H9 (cell line): ENCODE results near the gene CTRL. TPM values are rescaled to one million over a fixed set of nuclear protein-coding genes. Genes with fewer than 3 reads are reported as not detected.

Experiments used
- DNase-seq: peaks from one replicate; pipeline ENCODE4 v3.0.0-alpha.2; 2017
- H2AFZ ChIP-seq: one replicate; pipeline ENCODE4 v1.6.1; 2013; ENCODE audit warnings: mild to moderate bottlenecking, low read length, control low read depth, moderate library complexity
- H2AK5ac ChIP-seq: 2 replicates; pipeline ENCODE4 v1.6.1; 2013; ENCODE audit warnings: low read length, control low read depth, mixed read lengths; ENCODE audit not compliant: insufficient read length
- H2BK120ac ChIP-seq: one replicate; pipeline ENCODE4 v1.6.1; 2013; ENCODE audit warnings: low read depth, mild to moderate bottlenecking, low read length, control low read depth, inconsistent platforms; ENCODE audit not compliant: poor library complexity, severe bottlenecking
- H2BK12ac ChIP-seq: 2 replicates; pipeline ENCODE4 v1.6.1; 2013; ENCODE audit warnings: low read length, control low read depth, mixed read lengths, low read depth; ENCODE audit not compliant: insufficient read length
- H2BK15ac ChIP-seq: 2 replicates; pipeline ENCODE4 v1.6.1; 2013; ENCODE audit warnings: low read depth, low read length, control low read depth
- H2BK20ac ChIP-seq: one replicate; pipeline ENCODE4 v1.6.1; 2013; ENCODE audit warnings: low read depth, mild to moderate bottlenecking, low read length, control low read depth, inconsistent platforms; ENCODE audit not compliant: poor library complexity, severe bottlenecking
- H2BK5ac ChIP-seq: 2 replicates; pipeline ENCODE4 v1.6.1; 2013; ENCODE audit warnings: low read length, control low read depth, mixed read lengths; ENCODE audit not compliant: insufficient read length
- H3K14ac ChIP-seq: 2 replicates; pipeline ENCODE4 v1.6.1; 2013; ENCODE audit warnings: low read length, control low read depth; ENCODE audit not compliant: insufficient read depth
- H3K18ac ChIP-seq: 2 replicates; pipeline ENCODE4 v1.6.1; 2013; ENCODE audit warnings: low read depth, mild to moderate bottlenecking, mixed read lengths, low read length, control low read depth; ENCODE audit not compliant: insufficient read length
- H3K23ac ChIP-seq: 2 replicates; pipeline ENCODE4 v1.6.1; 2013; ENCODE audit warnings: low read length, control low read depth, mixed read lengths, low read depth; ENCODE audit not compliant: insufficient read length
- H3K23me2 ChIP-seq: 2 replicates; pipeline ENCODE4 v1.6.1; 2013; ENCODE audit warnings: low read depth, mild to moderate bottlenecking, mixed read lengths, low read length, control low read depth; ENCODE audit not compliant: insufficient read length, poor library complexity, severe bottlenecking
- H3K27ac ChIP-seq: 2 replicates; pipeline ENCODE4 v1.5.1; 2013; ENCODE audit warnings: low read length, control low read depth, mixed read lengths, low read depth; ENCODE audit not compliant: insufficient read length
- H3K27me3 ChIP-seq: 2 replicates; pipeline ENCODE4 v1.6.1; 2013; ENCODE audit warnings: low read length, control low read depth, inconsistent platforms; ENCODE audit not compliant: insufficient read depth
- H3K4ac ChIP-seq: 2 replicates; pipeline ENCODE4 v1.6.1; 2013; ENCODE audit warnings: low read depth, mild to moderate bottlenecking, control low read depth, inconsistent platforms, low read length, moderate library complexity
- H3K4me1 ChIP-seq: 2 replicates; pipeline ENCODE4 v1.6.1; 2013; ENCODE audit warnings: low read length, control low read depth, inconsistent platforms; ENCODE audit not compliant: insufficient read depth
- H3K4me2 ChIP-seq: 2 replicates; pipeline ENCODE4 v1.6.1; 2013; ENCODE audit warnings: low read length, control low read depth, mixed read lengths; ENCODE audit not compliant: insufficient read length, insufficient read depth
- H3K56ac ChIP-seq: 2 replicates; pipeline ENCODE4 v1.6.1; 2013; ENCODE audit warnings: low read depth, mild to moderate bottlenecking, mixed read lengths, low read length, control low read depth; ENCODE audit not compliant: insufficient read length
- H3K79me1 ChIP-seq: 2 replicates; pipeline ENCODE4 v1.6.1; 2013; ENCODE audit warnings: low read depth, mild to moderate bottlenecking, moderate library complexity, low read length, control low read depth, inconsistent platforms; ENCODE audit not compliant: insufficient read depth, poor library complexity, severe bottlenecking
- H3K79me2 ChIP-seq: 2 replicates; pipeline ENCODE4 v1.6.1; 2013; ENCODE audit warnings: low read length, control low read depth, inconsistent platforms; ENCODE audit not compliant: insufficient read depth
- H3K9ac ChIP-seq: 2 replicates; pipeline ENCODE4 v1.6.1; 2013; ENCODE audit warnings: low read length, control low read depth, mixed read lengths; ENCODE audit not compliant: insufficient read length; ENCODE audit errors: extremely low read depth
- H3K9me3 ChIP-seq: one replicate; pipeline ENCODE4 v1.6.1; 2013; ENCODE audit warnings: low read depth, low read length, inconsistent platforms; ENCODE audit not compliant: control insufficient read depth
- H3T11ph ChIP-seq: one replicate; pipeline ENCODE4 v1.6.1; 2013; ENCODE audit warnings: mild to moderate bottlenecking, low read length, control low read depth, inconsistent platforms
- H4K20me1 ChIP-seq: one replicate; pipeline ENCODE4 v1.6.1; 2013; ENCODE audit not compliant: control insufficient read depth, insufficient read length, insufficient read depth
- H4K5ac ChIP-seq: 2 replicates; pipeline ENCODE4 v1.6.1; 2013; ENCODE audit warnings: low read depth, mild to moderate bottlenecking, mixed read lengths, low read length, control low read depth; ENCODE audit not compliant: insufficient read length
- H4K8ac ChIP-seq: replicated peaks from 2 replicates; pipeline ENCODE4 v1.6.1; 2013; ENCODE audit warnings: low read length, control low read depth, mixed read lengths, low read depth; ENCODE audit not compliant: insufficient read length
- H4K91ac ChIP-seq: 2 replicates; pipeline ENCODE4 v1.6.1; 2013; ENCODE audit warnings: low read depth, mild to moderate bottlenecking, moderate library complexity, mixed read lengths, low read length, control low read depth; ENCODE audit not compliant: insufficient read length
- H3K27ac Mint-ChIP-seq, 3 experiments: 2 replicates in 2 of 3; 3 replicates in 1 of 3; pipeline ENCODE4 v1.8.0; 2020 to 2021; ENCODE audit warnings: mixed read lengths in 3 of 3, mild to moderate bottlenecking in 1 of 3, moderate library complexity in 1 of 3
- H3K27me3 Mint-ChIP-seq: 2 replicates; pipeline ENCODE4 v1.8.0; 2021; ENCODE audit warnings: low read depth, mild to moderate bottlenecking, moderate library complexity, mixed read lengths
- H3K36me3 Mint-ChIP-seq, 3 experiments: 2 replicates in 2 of 3; 3 replicates in 1 of 3; pipeline ENCODE4 v1.8.0; 2020 to 2021; ENCODE audit warnings: low read depth in 3 of 3, mixed read lengths in 3 of 3; ENCODE audit not compliant: insufficient read depth in 1 of 3
- H3K4me1 Mint-ChIP-seq, 2 experiments: 2 replicates each; pipeline ENCODE4 v1.8.0; 2020; ENCODE audit warnings: mixed read lengths in 2 of 2
- H3K4me3 Mint-ChIP-seq, 2 experiments: 2 replicates in 1 of 2; 3 replicates in 1 of 2; pipeline ENCODE4 v1.8.0; 2020 to 2021; ENCODE audit warnings: mild to moderate bottlenecking in 2 of 2, mixed read lengths in 2 of 2, moderate library complexity in 1 of 2
- H3K9me3 Mint-ChIP-seq, 2 experiments: 2 replicates in 1 of 2; 3 replicates in 1 of 2; pipeline ENCODE4 v1.8.0; 2020; ENCODE audit warnings: mild to moderate bottlenecking in 2 of 2, mixed read lengths in 2 of 2, moderate library complexity in 1 of 2
- CTCF ChIP-seq: fragments of 200-600 bp; sonication (generic); conservative IDR thresholded peaks from 3 replicates; pipeline ENCODE4 v1.8.0; 2021; ENCODE audit warnings: antibody characterized with exemption, mild to moderate bottlenecking
- WGBS: extraction: QIAGEN DNeasy Blood & Tissue Kit; methylation state at CpG from one replicate; pipeline ENCODE4 v1.1.7; 2013; ENCODE audit warnings: missing lambda C conversion rate, low lambda C conversion rate, mixed read lengths; ENCODE audit not compliant: insufficient read length; ENCODE audit errors: extremely low coverage; 5-methylcytosine and 5-hydroxymethylcytosine counted together
- total RNA-seq: library from RNA; stranded (reverse); gene quantifications from 2 replicates; pipeline ENCODE4 v1.2.1, GENCODE V29; 2021

CTRL gene
- total RNA-seq, 1 experiment from 2014 or later, result 2.7 TPM

- H4K91ac ChIP-seq, result no peak overlapping the region
These were observed 1.5 kb downstream of the CTRL start for GRCh38 chr16:67930191-67930590.

More at GRCh38 chr16:67930191-67930590, 1.5 kb downstream of the CTRL start:
- WGBS, result no CpG with 5 or more reads among the region's 14 CpGs
- H3K4me1 ChIP-seq, result no peaks in the 10 kb centered on the region; the same call in 1 of the 2 replicates
- no peaks in the 10 kb centered on the region for H3K79me2 ChIP-seq
- H3K23ac ChIP-seq, result no peak overlapping the region
- H3K4ac ChIP-seq, result no peak overlapping the region
- no peaks in the 10 kb centered on the region for H4K20me1 ChIP-seq
- no peak overlapping the region for H2AFZ ChIP-seq
- no peak for TF ChIP-seq CTCF
- no peak overlapping the region for H2BK120ac ChIP-seq
- H4K5ac ChIP-seq, result no peak overlapping the region
- no peak overlapping the region for H3K27ac ChIP-seq
- H2BK12ac ChIP-seq, result no peak overlapping the region
- no peak overlapping the region for H2AK5ac ChIP-seq
- no peaks in the 10 kb centered on the region for H3K9me3 ChIP-seq
- H2BK20ac ChIP-seq, result no peak overlapping the region
- no peak overlapping the region for H3K9ac ChIP-seq
- no peak overlapping the region for H3K56ac ChIP-seq
- H3K27ac Mint-ChIP-seq, result no peak overlapping the region
- H3K23me2 ChIP-seq, result peaks cover 7% of the 10 kb centered on the region
- peaks cover 14 to 40% (median 15%) of the 10 kb centered on the region in 3 experiments for H3K36me3 Mint-ChIP-seq
- H3K27me3 ChIP-seq, result no peaks in the 10 kb centered on the region
- H3K4me2 ChIP-seq, result no peak overlapping the region
- H2BK15ac ChIP-seq, result no peak overlapping the region
- H3K4me1 Mint-ChIP-seq, result peaks cover 18 to 19% of the 10 kb centered on the region in 2 experiments
- DNase-seq, result no peak
- no peak overlapping the region for H3K4me3 Mint-ChIP-seq
- no peak overlapping the region for H3K18ac ChIP-seq
- no peak overlapping the region for H3T11ph ChIP-seq
- no peaks in the 10 kb centered on the region; a peak in 1 of 5 replicates for H3K9me3 Mint-ChIP-seq
- no peak overlapping the region for H4K8ac ChIP-seq
- no peak overlapping the region for H3K14ac ChIP-seq
- H3K27me3 Mint-ChIP-seq, result peaks cover 8% of the 10 kb centered on the region
- no peaks in the 10 kb centered on the region for H3K79me1 ChIP-seq
- no peak overlapping the region for H2BK5ac ChIP-seq
